ENCODE data around the gene VTI1A.
"Not testable (repeated sequence)": the region's sequence is repeated elsewhere in the genome, so short reads cannot be mapped to it uniquely, and the experiment has no call there.

The VTI1A gene

GRCh38 chr10:112696592-112696991, 249.6 kb downstream of the VTI1A start:
- DNase-seq, result no peak

GRCh38 chr10:112698133-112698817, 251.3 kb downstream of the VTI1A start:
- no peak for DNase-seq

GRCh38 chr10:112698818-112699164, 251.8 kb downstream of the VTI1A start:
- no peak for DNase-seq

- no peak for DNase-seq
Measured at GRCh38 chr10:112700215-112700671, 253.2 kb downstream of the VTI1A start.

- DNase-seq, result no peak
Measured at GRCh38 chr10:112701211-112701877, 254.3 kb downstream of the VTI1A start.

- no peak for DNase-seq
Measured at GRCh38 chr10:112701878-112702255, 254.9 kb downstream of the VTI1A start.

- DNase-seq, result no peak
Measured at GRCh38 chr10:112706577-112706976, 259.6 kb downstream of the VTI1A start.

- DNase-seq, result no peak
Measured at GRCh38 chr10:112708461-112708860, 261.4 kb downstream of the VTI1A start.

GRCh38 chr10:112710528-112710927, 263.5 kb downstream of the VTI1A start:
- no peak for DNase-seq

- no peak for DNase-seq
Measured at GRCh38 chr10:112711366-112711765, 264.4 kb downstream of the VTI1A start.

GRCh38 chr10:112712536-112712935, 265.5 kb downstream of the VTI1A start:
- no peak for DNase-seq

- DNase-seq, result no peak
Measured at GRCh38 chr10:112713411-112713810, 266.4 kb downstream of the VTI1A start.

GRCh38 chr10:112715581-112715980, 268.6 kb downstream of the VTI1A start:
- DNase-seq, result no peak

- DNase-seq, result no peak
Measured at GRCh38 chr10:112716076-112716475, 269.1 kb downstream of the VTI1A start.

- DNase-seq, result no peak
Measured at GRCh38 chr10:112716924-112717413, 270.0 kb downstream of the VTI1A start.

- no peak for DNase-seq
Measured at GRCh38 chr10:112720178-112720577, 273.2 kb downstream of the VTI1A start.

GRCh38 chr10:112721080-112721698, 274.2 kb downstream of the VTI1A start:
- peak; percentile 28 for DNase-seq

GRCh38 chr10:112722758-112723157, 275.7 kb downstream of the VTI1A start:
- DNase-seq, result no peak

GRCh38 chr10:112723876-112724275, 276.9 kb downstream of the VTI1A start:
- no peak for DNase-seq

GRCh38 chr10:112724404-112724991, 277.5 kb downstream of the VTI1A start:
- DNase-seq, result no peak

- DNase-seq, result no peak
Measured at GRCh38 chr10:112728118-112728883, 281.3 kb downstream of the VTI1A start.

- DNase-seq, result no peak
Measured at GRCh38 chr10:112728997-112729396, 282.0 kb downstream of the VTI1A start.

- not testable (repeated sequence) for DNase-seq
Measured at GRCh38 chr10:112731450-112731849, 284.4 kb downstream of the VTI1A start.
